Breast epithelium (tissue), 3 donors: ENCODE results near the gene RHOT1.

ENCODE experiments used
- POLR2A ChIP-seq: fragments of 450-650 bp; IDR thresholded peaks from one replicate; pipeline ENCODE4 v1.6.1; 2016; ENCODE audit warnings: antibody characterized with exemption, mild to moderate bottlenecking, moderate library complexity
- TF ChIP-seq, protein P1 (sequence below), 3 donors: fragments of 450-650 bp; IDR thresholded peaks; one replicate each; pipeline ENCODE4 v1.5.1; 2016 to 2017; ENCODE audit warnings: antibody characterized with exemption in 3 of 3, mild to moderate bottlenecking in 3 of 3, moderate library complexity in 3 of 3

GRCh38 chr17:32127158-32127897, 15.0 kb upstream of the RHOT1 start:
- TF ChIP-seq, protein P1, sequence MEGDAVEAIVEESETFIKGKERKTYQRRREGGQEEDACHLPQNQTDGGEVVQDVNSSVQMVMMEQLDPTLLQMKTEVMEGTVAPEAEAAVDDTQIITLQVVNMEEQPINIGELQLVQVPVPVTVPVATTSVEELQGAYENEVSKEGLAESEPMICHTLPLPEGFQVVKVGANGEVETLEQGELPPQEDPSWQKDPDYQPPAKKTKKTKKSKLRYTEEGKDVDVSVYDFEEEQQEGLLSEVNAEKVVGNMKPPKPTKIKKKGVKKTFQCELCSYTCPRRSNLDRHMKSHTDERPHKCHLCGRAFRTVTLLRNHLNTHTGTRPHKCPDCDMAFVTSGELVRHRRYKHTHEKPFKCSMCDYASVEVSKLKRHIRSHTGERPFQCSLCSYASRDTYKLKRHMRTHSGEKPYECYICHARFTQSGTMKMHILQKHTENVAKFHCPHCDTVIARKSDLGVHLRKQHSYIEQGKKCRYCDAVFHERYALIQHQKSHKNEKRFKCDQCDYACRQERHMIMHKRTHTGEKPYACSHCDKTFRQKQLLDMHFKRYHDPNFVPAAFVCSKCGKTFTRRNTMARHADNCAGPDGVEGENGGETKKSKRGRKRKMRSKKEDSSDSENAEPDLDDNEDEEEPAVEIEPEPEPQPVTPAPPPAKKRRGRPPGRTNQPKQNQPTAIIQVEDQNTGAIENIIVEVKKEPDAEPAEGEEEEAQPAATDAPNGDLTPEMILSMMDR (IDR thresholded peaks at IDR 0.05), result no peak
- TF ChIP-seq POLR2A, result no peak
